Loucy (cell line): Measurements from ENCODE around the gene PAPPA2.

Experiments used
- H2AFZ ChIP-seq: fragments of 200-600 bp; sonication (generic); 2 replicates; pipeline ENCODE4 v1.6.0; 2016; ENCODE audit warnings: antibody characterized with exemption, mild to moderate bottlenecking, low read length, moderate library complexity
- H3F3A ChIP-seq: fragments of 200-600 bp; 2 replicates; pipeline ENCODE4 v1.6.0; 2016; ENCODE audit warnings: antibody characterized with exemption, low read depth, mild to moderate bottlenecking
- H3K27me3 ChIP-seq: fragments of 200-600 bp; sonication (generic); 2 replicates; pipeline ENCODE4 v1.6.1; 2014; ENCODE audit warnings: low read length, mild to moderate bottlenecking; ENCODE audit not compliant: insufficient read depth, poor library complexity, severe bottlenecking
- H3K36me3 ChIP-seq: fragments of 200-600 bp; sonication (generic); 2 replicates; pipeline ENCODE4 v1.6.1; 2016; ENCODE audit warnings: low read length; ENCODE audit not compliant: insufficient read depth
- H3K4me1 ChIP-seq: fragments of 200-600 bp; sonication (generic); 2 replicates; pipeline ENCODE4 v1.5.1; 2014; ENCODE audit warnings: low read length, mild to moderate bottlenecking; ENCODE audit not compliant: insufficient read depth, poor library complexity, severe bottlenecking
- H3K4me2 ChIP-seq: fragments of 200-600 bp; sonication (generic); 2 replicates; pipeline ENCODE4 v1.6.0; 2014; ENCODE audit warnings: antibody characterized with exemption, low read length, low read depth, mild to moderate bottlenecking; ENCODE audit not compliant: poor library complexity, severe bottlenecking
- H3K4me3 ChIP-seq: fragments of 200-600 bp; sonication (generic); 2 replicates; pipeline ENCODE4 v1.5.1; 2014; ENCODE audit warnings: low read length, mild to moderate bottlenecking, mixed read lengths; ENCODE audit not compliant: poor library complexity, severe bottlenecking
- H3K79me2 ChIP-seq: fragments of 200-600 bp; sonication (generic); 2 replicates; pipeline ENCODE4 v1.6.1; 2014; ENCODE audit warnings: low read length; ENCODE audit not compliant: insufficient read depth
- H3K9ac ChIP-seq: fragments of 200-600 bp; sonication (generic); 2 replicates; pipeline ENCODE4 v1.6.0; 2014; ENCODE audit warnings: mild to moderate bottlenecking, low read depth, low read length, moderate library complexity; ENCODE audit not compliant: poor library complexity, severe bottlenecking
- H3K9me2 ChIP-seq: fragments of 200-600 bp; sonication (generic); replicated peaks from 2 replicates; pipeline ENCODE4 v1.6.1; 2016; ENCODE audit warnings: low read depth, low read length, mixed read lengths
- H3K9me3 ChIP-seq: fragments of 200-600 bp; sonication (generic); 2 replicates; pipeline ENCODE4 v1.6.1; 2014; ENCODE audit warnings: mild to moderate bottlenecking, antibody characterized with exemption, low read length, low read depth; ENCODE audit not compliant: insufficient read depth
- H4K20me1 ChIP-seq: fragments of 200-600 bp; sonication (generic); 2 replicates; pipeline ENCODE4 v1.6.0; 2014; ENCODE audit warnings: antibody characterized with exemption, low read length, mild to moderate bottlenecking; ENCODE audit not compliant: insufficient read depth, poor library complexity, severe bottlenecking
- CTCF ChIP-seq: fragments of 200-600 bp; sonication (generic); conservative IDR thresholded peaks from 2 replicates; pipeline ENCODE4 v1.5.1; 2014; ENCODE audit warnings: mild to moderate bottlenecking, antibody characterized with exemption, low read length
- EZH2phosphoT487 ChIP-seq: fragments of 200-600 bp; IDR thresholded peaks from 2 replicates; pipeline ENCODE4 v1.6.1; 2018; ENCODE audit warnings: antibody characterized with exemption, mild to moderate bottlenecking, moderate library complexity, borderline replicate concordance

Gene PAPPA2

GRCh38 chr1:176885751-176886150 lies 422.8 kb downstream of the PAPPA2 start:
- Histone ChIP-seq H3K9me3 (no peaks in the 10 kb centered on the region), H3K4me2 (no peak overlapping the region), H3K9ac (no peak overlapping the region), H3K79me2 (no peaks in the 10 kb centered on the region), H4K20me1 (no peaks in the 10 kb centered on the region), H3K4me3 (no peak overlapping the region), H3K4me1 (no peaks in the 10 kb centered on the region), H3K9me2 (no peaks in the 10 kb centered on the region), H3F3A (no peaks in the 10 kb centered on the region), H3K27me3 (no peaks in the 10 kb centered on the region), H2AFZ (no peak overlapping the region), H3K36me3 (no peaks in the 10 kb centered on the region)
- no peak for TF ChIP-seq CTCF

GRCh38 chr1:176888471-176889032 lies 425.6 kb downstream of the PAPPA2 start:
- Histone ChIP-seq H3K36me3 (no peaks in the 10 kb centered on the region), H3K9me3 (no peaks in the 10 kb centered on the region), H2AFZ (no peak overlapping the region), H3K9ac (no peak overlapping the region), H3K27me3 (no peaks in the 10 kb centered on the region), H3K4me3 (no peak overlapping the region), H3F3A (no peaks in the 10 kb centered on the region), H3K4me2 (no peak overlapping the region), H3K79me2 (no peaks in the 10 kb centered on the region), H3K9me2 (no peaks in the 10 kb centered on the region), H3K4me1 (no peaks in the 10 kb centered on the region), H4K20me1 (no peaks in the 10 kb centered on the region)
- TF ChIP-seq CTCF: no peak
- TF ChIP-seq EZH2phosphoT487: no peak

GRCh38 chr1:176893625-176894352 lies 430.8 kb downstream of the PAPPA2 start:
- Histone ChIP-seq H3K9me2 (no peaks in the 10 kb centered on the region), H2AFZ (no peak overlapping the region), H4K20me1 (no peaks in the 10 kb centered on the region), H3K4me1 (no peaks in the 10 kb centered on the region), H3F3A (no peaks in the 10 kb centered on the region), H3K36me3 (no peaks in the 10 kb centered on the region), H3K4me3 (no peak overlapping the region), H3K79me2 (no peaks in the 10 kb centered on the region), H3K4me2 (no peak overlapping the region), H3K27me3 (no peaks in the 10 kb centered on the region), H3K9me3 (no peaks in the 10 kb centered on the region), H3K9ac (no peak overlapping the region)
- no peak for TF ChIP-seq EZH2phosphoT487
- no peak for TF ChIP-seq CTCF
